ENCODE data around the gene ADARB2. TPM values are rescaled to one million over a fixed set of nuclear protein-coding genes. Genes with fewer than 3 reads are reported as not detected.

Gene ADARB2
- total and polyA plus RNA-seq, 11 donors = 0.07 to 1.2 (median 0.28) TPM; not detected in 4

- 79 to 87% (median 85%) methylated on average over 30 to 37 of the region's 37 CpGs for WGBS, 4 donors
- no peak for DNase-seq
- H3K9me3 ChIP-seq = no peaks in the 10 kb centered on the region
- H3K4me1 ChIP-seq = no peaks in the 10 kb centered on the region
- no peak overlapping the region for H3K4me3 ChIP-seq
- TF ChIP-seq, protein P1, sequence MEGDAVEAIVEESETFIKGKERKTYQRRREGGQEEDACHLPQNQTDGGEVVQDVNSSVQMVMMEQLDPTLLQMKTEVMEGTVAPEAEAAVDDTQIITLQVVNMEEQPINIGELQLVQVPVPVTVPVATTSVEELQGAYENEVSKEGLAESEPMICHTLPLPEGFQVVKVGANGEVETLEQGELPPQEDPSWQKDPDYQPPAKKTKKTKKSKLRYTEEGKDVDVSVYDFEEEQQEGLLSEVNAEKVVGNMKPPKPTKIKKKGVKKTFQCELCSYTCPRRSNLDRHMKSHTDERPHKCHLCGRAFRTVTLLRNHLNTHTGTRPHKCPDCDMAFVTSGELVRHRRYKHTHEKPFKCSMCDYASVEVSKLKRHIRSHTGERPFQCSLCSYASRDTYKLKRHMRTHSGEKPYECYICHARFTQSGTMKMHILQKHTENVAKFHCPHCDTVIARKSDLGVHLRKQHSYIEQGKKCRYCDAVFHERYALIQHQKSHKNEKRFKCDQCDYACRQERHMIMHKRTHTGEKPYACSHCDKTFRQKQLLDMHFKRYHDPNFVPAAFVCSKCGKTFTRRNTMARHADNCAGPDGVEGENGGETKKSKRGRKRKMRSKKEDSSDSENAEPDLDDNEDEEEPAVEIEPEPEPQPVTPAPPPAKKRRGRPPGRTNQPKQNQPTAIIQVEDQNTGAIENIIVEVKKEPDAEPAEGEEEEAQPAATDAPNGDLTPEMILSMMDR (IDR thresholded peaks at IDR 0.05) = no peak
- no peak for TF ChIP-seq POLR2A (IDR thresholded peaks at IDR 0.05)
- intact Hi-C loops (cut with DNase I) = no loop called here
- no peaks in the 10 kb centered on the region for H3K36me3 ChIP-seq
- no peak overlapping the region for H3K27ac ChIP-seq
- H3K27me3 ChIP-seq = peaks cover 2 to 35% (median 8%) of the 10 kb centered on the region in 9 donors
- no peak for ATAC-seq
These were observed 362.6 kb downstream of the ADARB2 start for GRCh38 chr10:1374511-1375345.

DNA sequence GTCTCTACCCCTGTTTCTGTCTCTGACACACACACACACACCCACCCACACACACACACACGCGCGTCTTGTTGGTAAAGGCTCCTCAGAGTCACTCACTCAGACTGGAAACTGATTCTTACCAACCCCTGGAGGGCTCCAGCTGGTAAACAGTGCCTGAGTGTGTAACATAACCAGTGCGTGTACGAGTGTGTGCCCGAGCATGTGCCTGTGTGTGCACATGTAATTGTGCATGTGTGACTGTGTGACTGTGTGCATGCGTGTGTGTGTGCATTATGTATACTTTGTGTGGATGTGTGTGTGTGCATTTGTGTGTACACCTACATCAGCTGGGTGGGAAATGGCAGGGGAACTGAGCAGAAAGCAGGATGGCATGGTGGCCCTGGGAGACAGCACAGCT lies 364.0 kb downstream of the ADARB2 start:
- peaks cover 0 to 32% (median 1%) of the 10 kb centered on the region in 9 donors for H3K27me3 ChIP-seq
- DNase-seq (no peak), ATAC-seq (no peak)
- WGBS, 4 donors = 89 to 94% (median 91%) methylated on average over 7 of the region's 7 CpGs
- no peaks in the 10 kb centered on the region for H3K4me1 ChIP-seq
- TF ChIP-seq POLR2A (IDR thresholded peaks at IDR 0.05) = no peak
- TF ChIP-seq, protein P1 (IDR thresholded peaks at IDR 0.05) = no peak
- intact Hi-C loops (cut with DNase I) = no loop called here
- no peak overlapping the region for H3K27ac ChIP-seq
- H3K36me3 ChIP-seq = no peaks in the 10 kb centered on the region
- no peak overlapping the region for H3K4me3 ChIP-seq
- no peaks in the 10 kb centered on the region for H3K9me3 ChIP-seq

- 80 to 83% (median 82%) methylated on average over 4 of the region's 4 CpGs for WGBS, 4 donors
- H3K27ac ChIP-seq = no peak overlapping the region
- H3K27me3 ChIP-seq = peaks cover 0 to 25% (median 0%) of the 10 kb centered on the region in 9 donors
- no peaks in the 10 kb centered on the region for H3K36me3 ChIP-seq
- H3K4me1 ChIP-seq = no peaks in the 10 kb centered on the region
- DNase-seq = no peak
- TF ChIP-seq POLR2A (IDR thresholded peaks at IDR 0.05) = no peak
- TF ChIP-seq, protein P1 (IDR thresholded peaks at IDR 0.05) = no peak
- no peak for ATAC-seq
- H3K9me3 ChIP-seq = no peaks in the 10 kb centered on the region
- no peak overlapping the region for H3K4me3 ChIP-seq
- intact Hi-C loops (cut with DNase I) = no loop called here
These were observed 365.1 kb downstream of the ADARB2 start for GRCh38 chr10:1372212-1372611.

- Histone ChIP-seq H3K27me3 (peaks cover 0 to 25% (median 0%) of the 10 kb centered on the region in 9 donors), H3K27ac (no peak overlapping the region), H3K36me3 (no peaks in the 10 kb centered on the region), H3K4me3 (no peak overlapping the region), H3K4me1 (no peaks in the 10 kb centered on the region), H3K9me3 (no peaks in the 10 kb centered on the region)
- no peak for DNase-seq
- no peak for ATAC-seq
- WGBS, 4 donors = 49 to 58% (median 52%) methylated on average over 1 of the region's 1 CpG
- intact Hi-C loops (cut with DNase I) = no loop called here
- TF ChIP-seq POLR2A (IDR thresholded peaks at IDR 0.05) = no peak
- TF ChIP-seq, protein P1 (IDR thresholded peaks at IDR 0.05) = no peak
These were observed 367.0 kb downstream of the ADARB2 start for GRCh38 chr10:1370298-1370697.
